GM21526 (cell line): ENCODE data around the gene SLC7A6OS.

Source experiments
- ATAC-seq: cut with Tn5 transposase; IDR thresholded peaks from one replicate; pipeline ENCODE4 v1.9.1; 2021; ENCODE audit warnings: moderate library complexity; ENCODE audit not compliant: unreplicated experiment, low FRiP score

The SLC7A6OS gene

GRCh38 chr16:68345351-68345810 lies 34.6 kb upstream of the SLC7A6OS start:
- no peak for ATAC-seq

- ATAC-seq, result no peak
These were observed 33.5 kb upstream of the SLC7A6OS start for GRCh38 chr16:68344252-68344651.

- ATAC-seq, result no peak
These were observed 32.4 kb upstream of the SLC7A6OS start for GRCh38 chr16:68343137-68343536.

GRCh38 chr16:68342620-68343019 lies 31.9 kb upstream of the SLC7A6OS start:
- ATAC-seq, result no peak

GRCh38 chr16:68339214-68339613 lies 28.5 kb upstream of the SLC7A6OS start:
- ATAC-seq, result no peak

- no peak for ATAC-seq
These were observed 27.8 kb upstream of the SLC7A6OS start for GRCh38 chr16:68338326-68339119.

- ATAC-seq, result no peak
These were observed 24.4 kb upstream of the SLC7A6OS start for GRCh38 chr16:68335175-68335574.

GRCh38 chr16:68332411-68333121 lies 21.8 kb upstream of the SLC7A6OS start:
- ATAC-seq, result no peak

- ATAC-seq, result no peak
These were observed 21.2 kb upstream of the SLC7A6OS start for GRCh38 chr16:68331879-68332410.

GRCh38 chr16:68328860-68329390 lies 18.2 kb upstream of the SLC7A6OS start:
- no peak for ATAC-seq

GRCh38 chr16:68328151-68328859 lies 17.6 kb upstream of the SLC7A6OS start:
- no peak for ATAC-seq

GRCh38 chr16:68324780-68325357 lies 14.1 kb upstream of the SLC7A6OS start:
- no peak for ATAC-seq

GRCh38 chr16:68324336-68324735 lies 13.6 kb upstream of the SLC7A6OS start:
- ATAC-seq, result no peak

- no peak for ATAC-seq
These were observed 8.6 kb upstream of the SLC7A6OS start for GRCh38 chr16:68319185-68319908.

- no peak for ATAC-seq
These were observed 2.4 kb upstream of the SLC7A6OS start for GRCh38 chr16:68313116-68313515.

GRCh38 chr16:68310437-68310773 lies 341 bp downstream of the SLC7A6OS start:
- ATAC-seq, result peak; percentile 22

- ATAC-seq, result no peak
These were observed 947 bp downstream of the SLC7A6OS start for GRCh38 chr16:68309799-68310198.

- ATAC-seq, result no peak
These were observed 4.1 kb downstream of the SLC7A6OS start for GRCh38 chr16:68306633-68307032.

GRCh38 chr16:68300734-68301459 lies 9.8 kb downstream of the SLC7A6OS start:
- ATAC-seq, result no peak
